OCI-M1 (cell line): Measurements from ENCODE around the gene HSPB6.
A peak's percentile ranks its signal among the peaks of the same experiment; 100 is the strongest.

Experiments used
- DNase-seq: peaks from one replicate; lab custom pipeline; 2025; lab: John Stamatoyannopoulos, UW

HSPB6 gene

DNA sequence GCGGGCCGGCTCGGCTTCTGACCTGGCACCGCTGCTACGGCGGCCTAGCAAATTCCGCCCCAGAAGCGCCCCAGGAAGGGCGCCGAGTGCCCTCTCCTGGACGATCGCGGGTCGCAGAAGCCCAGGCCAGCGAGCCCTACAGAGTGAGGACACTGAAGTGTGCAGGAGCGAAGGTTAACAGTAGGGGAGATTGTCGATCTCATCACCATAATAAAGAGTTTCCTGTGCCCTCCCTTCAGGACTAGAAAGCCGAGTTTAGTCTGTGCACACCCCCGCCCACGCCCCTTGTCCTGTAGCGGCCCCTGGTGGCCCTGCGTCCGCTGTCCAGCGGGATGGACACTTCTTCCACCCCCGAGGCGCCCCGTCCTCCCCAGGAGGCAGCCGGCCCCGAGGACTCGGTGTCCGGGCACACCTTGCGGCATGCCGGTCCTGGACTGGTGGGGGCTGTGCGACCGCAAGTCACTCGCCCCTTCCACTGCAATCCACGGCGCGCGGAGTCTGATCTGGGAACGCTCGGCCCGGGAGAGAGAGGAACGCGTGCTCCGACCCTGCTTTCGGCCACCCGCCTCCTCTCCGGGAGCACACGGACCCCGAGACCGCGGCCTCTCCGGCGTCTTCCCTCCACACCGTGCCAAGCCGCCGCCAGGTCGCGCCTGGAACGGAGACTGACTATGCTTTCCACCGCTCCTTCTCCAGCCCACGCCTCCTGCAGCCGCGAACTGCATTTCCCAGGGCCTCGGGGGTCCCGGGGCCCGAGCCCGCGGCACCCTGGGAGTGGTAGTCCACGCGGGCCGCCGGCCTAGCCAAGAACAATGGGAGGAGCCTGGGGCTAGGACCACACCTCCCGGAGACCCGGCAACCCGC lies 39.8 kb downstream of the HSPB6 start:
- peak; percentile 98 for DNase-seq

DNA sequence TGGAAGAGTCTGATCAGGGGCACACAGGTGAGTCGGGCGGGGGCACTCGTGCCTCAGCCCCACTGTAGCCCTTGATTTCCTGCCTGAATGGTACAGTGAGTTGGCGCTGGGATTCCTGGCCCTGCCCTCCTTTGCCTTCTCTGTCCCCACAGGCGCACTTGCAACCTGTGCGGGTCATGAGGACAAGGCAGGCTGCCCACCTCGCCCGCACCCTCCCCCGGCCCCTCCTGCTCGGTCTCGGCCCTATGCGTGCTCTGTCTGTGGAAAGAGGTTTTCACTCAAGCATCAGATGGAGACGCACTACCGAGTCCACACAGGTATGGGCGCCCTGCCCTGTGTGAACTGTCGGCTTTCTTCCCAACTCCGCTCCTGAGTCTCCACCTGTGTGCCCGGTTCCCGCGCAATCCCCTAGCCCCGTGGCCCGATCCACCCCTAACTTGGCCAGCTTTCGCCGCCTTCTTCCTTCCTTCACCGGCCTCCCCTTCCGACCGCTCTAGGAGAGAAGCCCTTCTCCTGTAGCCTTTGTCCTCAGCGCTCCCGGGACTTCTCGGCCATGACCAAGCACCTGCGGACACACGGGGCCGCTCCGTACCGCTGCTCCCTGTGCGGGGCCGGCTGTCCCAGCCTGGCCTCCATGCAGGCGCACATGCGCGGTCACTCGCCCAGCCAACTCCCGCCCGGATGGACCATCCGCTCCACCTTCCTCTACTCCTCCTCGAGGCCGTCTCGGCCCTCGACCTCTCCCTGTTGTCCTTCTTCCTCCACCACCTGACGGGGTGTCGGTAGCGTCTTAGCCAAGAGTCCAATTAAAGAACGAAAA lies 40.6 kb downstream of the HSPB6 start:
- no peak for DNase-seq

- DNase-seq, result no peak
These were observed 41.4 kb downstream of the HSPB6 start for GRCh38 chr19:35715355-35715809.

- DNase-seq, result peak; percentile 23
These were observed 42.1 kb downstream of the HSPB6 start for GRCh38 chr19:35714601-35715354.

DNA sequence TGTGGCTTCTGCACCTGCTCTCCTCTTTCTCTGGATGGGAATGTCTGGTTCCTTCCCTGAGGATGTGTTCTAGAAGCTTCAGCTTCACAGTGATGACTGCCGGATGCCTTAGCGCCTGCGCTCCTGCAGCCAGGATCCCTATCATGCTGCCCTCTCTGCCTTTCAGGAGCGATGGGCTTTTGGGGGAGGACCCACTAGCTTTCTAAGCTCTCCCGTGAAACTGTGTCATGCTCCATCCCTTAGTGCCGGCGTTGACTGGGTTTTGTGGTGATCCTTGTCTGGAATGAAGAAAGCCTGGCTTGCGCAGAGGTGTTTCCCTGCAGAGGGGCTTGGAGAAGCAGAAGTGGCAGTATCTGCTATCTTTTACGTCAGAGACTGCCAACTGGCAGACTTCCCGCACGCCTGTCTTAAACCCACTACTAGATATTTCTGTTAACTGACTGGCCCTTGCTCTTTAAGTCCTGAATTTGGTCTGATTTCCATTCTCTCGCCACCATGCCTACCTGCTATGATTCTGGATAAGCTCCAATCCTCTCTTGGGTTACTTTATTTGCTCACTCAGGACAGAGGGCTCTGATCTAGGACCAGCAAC lies 42.8 kb downstream of the HSPB6 start:
- DNase-seq, result peak; percentile 78

GRCh38 chr19:35713506-35713850 lies 43.4 kb downstream of the HSPB6 start:
- DNase-seq, result no peak

GRCh38 chr19:35712567-35713505 lies 44.0 kb downstream of the HSPB6 start:
- DNase-seq, result peak; percentile 14

DNA sequence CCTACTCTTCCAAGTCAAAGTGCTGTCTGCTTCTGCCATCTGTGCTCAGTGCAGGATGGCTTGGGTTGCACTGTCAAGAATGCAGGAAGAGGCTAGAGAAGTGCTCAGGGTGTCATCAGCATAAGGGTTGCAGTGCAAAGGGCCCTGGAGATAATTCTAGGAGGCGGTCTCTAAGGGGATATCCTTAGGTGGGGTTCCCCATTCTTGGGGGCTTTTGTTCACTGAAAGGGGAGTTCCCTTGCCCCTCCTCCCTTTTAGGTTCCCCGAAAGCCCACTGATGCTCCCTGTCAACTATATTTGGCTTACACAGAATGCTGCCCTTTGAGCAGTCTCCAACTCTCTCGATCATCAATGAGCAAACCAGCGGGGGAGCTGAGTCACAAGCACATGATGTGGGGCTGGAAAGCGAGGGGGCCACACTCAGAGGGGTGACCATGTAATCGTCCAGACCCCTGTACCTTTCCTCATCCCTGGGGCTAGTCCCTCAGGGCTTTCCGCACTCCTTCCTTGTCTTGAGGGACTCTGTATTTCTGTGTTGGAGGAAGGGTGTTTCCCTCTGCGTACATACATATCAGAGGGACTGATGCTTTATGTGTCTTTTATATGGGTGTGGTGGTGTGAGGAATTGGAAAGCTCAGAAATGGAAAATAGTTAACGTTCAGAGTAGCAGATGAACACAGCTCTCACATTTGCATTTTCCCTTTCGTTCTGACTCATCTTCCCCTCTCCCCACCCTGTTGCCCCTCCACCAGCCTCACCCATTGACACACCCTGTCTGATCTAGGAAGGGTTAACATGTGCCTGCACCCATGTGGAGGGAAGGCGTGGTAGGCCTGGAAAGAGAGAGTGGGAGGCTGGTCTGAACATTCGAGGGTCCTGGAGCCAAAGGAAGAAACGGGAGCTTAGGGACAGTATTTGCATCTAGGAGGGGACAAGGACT lies 45.8 kb downstream of the HSPB6 start:
- no peak for DNase-seq

DNA sequence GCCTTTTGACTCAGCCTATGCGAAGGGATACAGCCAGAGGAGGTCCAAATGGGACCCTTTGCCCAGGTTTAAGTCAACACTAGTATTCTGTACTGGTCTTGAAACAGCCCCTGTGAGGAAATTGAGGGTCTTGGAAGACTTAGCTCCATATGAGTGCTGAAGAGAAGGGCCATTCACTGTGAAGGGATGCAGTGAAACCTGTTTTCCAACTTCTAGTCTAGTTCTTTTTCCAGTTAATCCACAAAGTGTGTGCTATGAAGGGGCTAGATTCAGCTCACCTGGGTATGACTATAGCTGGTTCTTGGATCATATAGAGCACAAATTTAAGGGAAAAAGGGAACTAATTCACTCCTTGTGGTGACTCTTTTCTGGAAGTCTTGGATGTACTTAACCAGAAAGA lies 48.4 kb downstream of the HSPB6 start:
- no peak for DNase-seq
